Measurements from ENCODE around the gene MTFP1.
"Not testable (repeated sequence)": the region's sequence is repeated elsewhere in the genome, so short reads cannot be mapped to it uniquely, and the experiment has no call there.

MTFP1 gene

GRCh38 chr22:30426388-30427353 lies 1.1 kb downstream of the MTFP1 start:
- peak; percentile 69 for DNase-seq

DNA sequence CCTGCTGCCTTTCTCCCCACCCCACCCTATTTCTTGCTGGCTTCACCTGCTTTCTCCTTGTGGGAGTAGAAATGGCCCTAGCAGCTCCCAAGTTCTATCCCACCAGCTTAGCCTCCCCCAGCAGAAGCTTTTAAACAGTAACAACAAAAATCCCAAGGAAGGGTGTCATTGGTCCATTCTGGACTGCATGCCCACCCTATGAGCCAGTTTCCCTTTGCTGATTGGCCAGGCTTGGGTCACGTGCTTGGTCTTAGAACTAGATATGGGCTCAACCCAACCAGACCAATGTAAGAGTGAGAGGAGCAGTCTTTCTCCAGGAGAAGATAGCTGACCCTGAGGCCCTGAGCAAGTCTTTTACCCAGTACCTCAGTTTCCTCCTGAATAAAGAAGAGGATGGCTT lies 2.3 kb downstream of the MTFP1 start:
- DNase-seq = no peak

DNA sequence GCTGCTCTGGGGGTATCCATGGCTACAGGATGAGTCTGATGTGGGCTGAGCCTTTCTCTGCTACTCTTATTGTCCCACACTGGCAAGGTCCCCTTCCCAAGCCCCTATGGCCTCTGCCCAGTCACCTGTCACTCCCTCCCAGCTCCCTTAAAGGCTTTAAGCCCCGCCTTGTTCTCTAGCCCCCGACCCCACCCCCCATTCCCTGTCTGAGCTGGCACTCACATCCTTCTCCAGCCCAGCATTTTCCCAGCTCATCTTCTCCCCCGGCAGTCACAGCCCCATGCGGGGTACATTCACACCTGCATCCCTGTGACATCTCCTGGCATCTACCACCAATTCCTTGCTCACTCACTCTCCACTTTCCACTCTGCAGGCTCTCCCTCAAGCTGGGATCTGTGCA lies 4.3 kb downstream of the MTFP1 start:
- DNase-seq = no peak

GRCh38 chr22:30430933-30431332 lies 5.4 kb downstream of the MTFP1 start:
- no peak for DNase-seq

- no peak for DNase-seq
These were observed 6.5 kb downstream of the MTFP1 start for GRCh38 chr22:30432096-30432495.

DNA sequence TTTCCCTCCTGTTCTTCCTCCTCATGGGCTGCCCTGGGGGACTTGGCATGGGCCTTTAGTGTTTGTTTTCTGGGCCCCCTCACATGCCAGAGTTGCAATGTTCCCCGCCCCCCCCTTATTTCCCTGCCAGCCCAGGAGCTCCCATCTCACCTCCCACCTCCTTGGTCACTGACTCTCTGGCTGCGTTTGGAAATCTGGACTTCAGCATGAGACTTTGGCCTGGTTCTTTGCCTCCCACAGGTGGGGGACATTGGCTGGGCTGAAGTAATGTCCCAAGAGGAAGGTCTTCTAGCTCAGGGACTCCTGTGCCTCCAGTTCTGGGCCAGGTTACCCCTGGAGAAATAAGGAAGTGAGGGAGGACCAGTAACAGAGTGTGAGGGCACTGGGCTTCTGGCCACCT lies 7.0 kb downstream of the MTFP1 start:
- DNase-seq = no peak

GRCh38 chr22:30433227-30433626 lies 7.7 kb downstream of the MTFP1 start:
- no peak for DNase-seq

- no peak for DNase-seq
These were observed 8.2 kb downstream of the MTFP1 start for GRCh38 chr22:30433773-30434172.

DNA sequence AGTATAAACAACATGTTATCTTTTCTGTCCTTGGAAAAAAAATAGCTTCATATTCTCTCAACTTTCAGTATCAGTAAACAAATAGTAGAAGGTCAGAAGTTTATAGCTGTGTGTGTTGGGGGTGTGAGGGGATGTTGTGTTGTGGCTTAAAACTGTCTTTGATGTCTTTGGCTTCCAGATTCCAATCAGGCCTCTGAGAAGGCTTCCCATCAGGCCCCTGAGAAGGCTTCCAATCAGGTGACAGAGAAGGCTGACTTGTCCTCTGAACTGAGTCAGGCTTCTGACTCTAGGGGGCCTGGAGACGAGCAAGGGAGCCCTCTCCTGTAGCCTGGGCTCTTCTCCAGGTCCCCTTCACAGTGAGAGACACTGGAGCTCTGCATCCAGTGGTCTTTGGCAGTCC lies 9.3 kb downstream of the MTFP1 start:
- no peak for DNase-seq

- no peak for DNase-seq
These were observed 10.1 kb downstream of the MTFP1 start for GRCh38 chr22:30435674-30436126.

GRCh38 chr22:30436196-30436595 lies 10.6 kb downstream of the MTFP1 start:
- no peak for DNase-seq

DNA sequence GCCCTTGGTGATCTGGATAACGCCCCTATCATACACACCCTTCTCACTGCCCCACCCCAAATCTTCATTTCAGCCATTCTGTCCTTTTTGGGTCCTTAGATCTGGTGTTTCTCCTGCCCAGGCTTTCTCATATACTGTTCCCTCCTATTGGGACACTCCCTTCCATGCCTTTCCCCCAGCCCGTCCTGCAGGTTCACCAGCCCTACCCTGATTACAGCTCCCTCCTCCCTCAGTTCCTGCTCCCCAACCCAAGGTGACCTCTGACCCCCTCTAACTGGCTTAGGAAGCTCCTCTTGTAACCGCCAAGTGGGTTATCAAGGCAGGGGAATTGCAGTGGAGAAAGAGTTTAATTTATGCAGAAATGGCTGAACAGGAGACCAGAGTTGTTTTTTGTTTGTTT lies 13.0 kb downstream of the MTFP1 start:
- DNase-seq = no peak

- no peak for DNase-seq
These were observed 13.7 kb downstream of the MTFP1 start for GRCh38 chr22:30439226-30439625.

DNA sequence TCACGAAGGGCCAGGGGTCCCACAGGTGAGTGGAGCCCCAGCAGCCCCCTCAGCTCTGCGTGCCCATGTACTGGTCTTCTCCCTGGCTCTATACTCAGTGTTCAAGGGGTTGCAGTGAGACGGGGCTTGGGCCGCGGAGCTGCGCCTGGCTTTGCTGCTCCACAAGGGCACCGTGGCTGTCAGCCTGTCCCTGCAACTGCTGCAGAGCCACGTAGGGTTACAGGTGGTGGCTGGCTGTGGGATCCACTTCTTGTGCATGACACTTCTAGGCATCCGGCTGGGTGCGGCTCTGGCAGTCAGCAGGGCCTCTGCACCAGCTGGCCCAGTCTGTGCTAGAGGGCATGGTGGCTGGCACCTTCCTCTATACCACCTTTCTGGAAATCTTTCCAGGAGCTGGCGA lies 14.3 kb downstream of the MTFP1 start:
- no peak for DNase-seq

GRCh38 chr22:30441088-30441487 lies 15.5 kb downstream of the MTFP1 start:
- DNase-seq = no peak

DNA sequence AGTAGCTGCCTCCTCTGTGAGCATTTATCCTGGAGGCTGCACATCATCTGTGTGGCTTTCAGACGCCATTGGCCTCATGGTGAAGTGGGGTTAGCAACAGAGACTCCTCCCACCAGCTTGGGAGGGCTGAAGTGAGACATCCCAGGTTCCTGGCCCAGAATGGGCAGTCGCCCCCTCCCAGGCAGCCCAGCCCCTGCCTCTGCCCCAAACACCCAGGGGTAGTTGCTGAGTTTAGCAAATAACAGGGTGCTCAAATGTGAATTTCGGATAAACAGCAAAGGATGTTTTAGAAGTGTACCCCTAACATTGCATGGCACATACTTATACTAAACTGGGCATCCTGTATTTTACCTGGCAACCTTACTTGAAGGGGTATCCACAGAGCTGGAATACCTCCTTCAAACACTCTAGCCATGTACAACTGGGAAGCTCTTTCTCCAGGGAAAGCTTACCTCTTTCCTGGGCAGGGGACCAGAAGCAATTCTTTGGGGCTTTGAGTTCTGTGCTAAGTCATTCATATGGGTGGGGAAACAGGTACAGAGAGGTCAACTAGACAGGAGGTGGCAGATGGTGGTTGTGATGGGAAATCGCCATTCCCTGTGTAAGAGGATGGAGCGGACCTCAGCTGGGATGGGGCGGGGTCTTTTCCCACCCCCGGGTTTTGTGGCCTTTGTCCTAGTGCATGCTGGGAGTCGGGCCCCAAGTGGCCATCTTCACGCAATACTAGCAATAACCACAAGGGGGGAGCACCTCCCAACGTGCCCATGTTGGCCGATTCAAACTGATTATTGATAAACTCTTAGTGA lies 19.3 kb downstream of the MTFP1 start:
- DNase-seq = peak; percentile 65

DNA sequence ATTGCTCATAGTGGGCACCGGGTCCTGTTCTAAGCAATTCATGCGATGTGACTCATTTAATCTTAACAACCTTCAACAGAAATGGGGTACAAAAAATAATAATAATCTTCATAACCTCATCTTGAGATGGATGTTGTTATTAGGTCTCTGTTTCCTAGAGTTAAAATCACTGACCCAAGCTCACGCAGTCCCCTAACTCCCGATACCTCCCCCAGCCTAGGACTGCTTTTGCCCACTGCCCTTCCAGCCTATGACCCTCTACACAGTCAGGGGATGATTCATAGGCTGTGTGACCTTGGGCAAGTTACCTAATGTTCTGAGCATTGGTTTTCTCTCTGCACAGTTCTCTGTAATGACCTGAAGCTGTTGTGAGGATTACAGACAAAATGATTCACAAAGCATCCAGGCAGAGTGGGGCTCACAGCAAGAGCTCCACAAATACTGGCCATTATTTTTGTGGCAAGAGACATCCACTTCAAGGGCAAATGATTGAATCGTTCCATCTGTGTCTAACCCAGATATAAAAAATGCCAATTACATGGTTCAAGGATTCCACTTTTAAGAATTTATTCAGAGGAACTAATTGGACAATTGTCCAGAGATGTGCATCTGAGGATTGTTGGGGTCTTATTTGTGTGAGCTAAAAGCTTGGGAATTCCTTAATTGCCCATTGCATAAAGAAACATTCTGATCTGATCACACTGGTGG lies 20.0 kb downstream of the MTFP1 start:
- no peak for DNase-seq

GRCh38 chr22:30447656-30448055 lies 22.1 kb downstream of the MTFP1 start:
- DNase-seq = no peak

DNA sequence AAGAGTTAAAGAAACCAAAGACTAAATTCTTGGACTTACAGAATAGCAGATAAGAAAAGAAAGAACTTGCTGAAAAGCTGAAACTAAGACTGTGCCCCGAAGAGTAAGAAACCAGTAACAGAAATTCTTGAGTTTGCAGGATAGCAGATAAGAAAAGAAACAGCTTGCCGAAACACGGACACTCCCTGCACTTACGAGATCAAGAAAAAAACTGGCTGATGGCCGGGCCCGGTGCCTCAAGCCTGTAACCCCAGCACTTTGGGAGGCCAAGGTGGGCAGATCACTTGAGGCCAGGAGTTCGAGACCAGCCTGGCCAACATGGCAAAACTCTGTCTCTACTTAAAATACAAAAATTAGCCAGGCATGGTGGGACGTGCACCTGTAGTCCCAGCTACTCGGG lies 25.9 kb downstream of the MTFP1 start:
- not testable (repeated sequence) for DNase-seq

DNA sequence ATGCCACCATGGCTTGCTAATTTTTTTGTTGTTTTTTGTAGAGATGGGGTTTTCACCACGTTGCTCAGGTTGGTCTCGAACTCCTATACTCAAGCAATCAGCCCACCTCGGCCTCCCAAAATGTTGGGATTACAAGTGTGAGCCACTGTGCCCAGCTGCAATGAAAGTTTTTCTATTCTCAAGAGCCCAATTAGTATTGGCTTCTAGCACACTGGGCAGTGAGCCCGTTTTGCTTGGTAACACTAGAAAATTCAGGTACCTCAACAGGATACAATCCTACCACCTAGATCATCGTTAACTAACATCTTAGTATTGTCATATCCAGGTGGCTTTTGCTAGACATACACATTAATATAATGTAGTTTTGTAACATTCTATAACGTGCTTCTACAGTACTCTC lies 27.3 kb downstream of the MTFP1 start:
- no peak for DNase-seq

DNA sequence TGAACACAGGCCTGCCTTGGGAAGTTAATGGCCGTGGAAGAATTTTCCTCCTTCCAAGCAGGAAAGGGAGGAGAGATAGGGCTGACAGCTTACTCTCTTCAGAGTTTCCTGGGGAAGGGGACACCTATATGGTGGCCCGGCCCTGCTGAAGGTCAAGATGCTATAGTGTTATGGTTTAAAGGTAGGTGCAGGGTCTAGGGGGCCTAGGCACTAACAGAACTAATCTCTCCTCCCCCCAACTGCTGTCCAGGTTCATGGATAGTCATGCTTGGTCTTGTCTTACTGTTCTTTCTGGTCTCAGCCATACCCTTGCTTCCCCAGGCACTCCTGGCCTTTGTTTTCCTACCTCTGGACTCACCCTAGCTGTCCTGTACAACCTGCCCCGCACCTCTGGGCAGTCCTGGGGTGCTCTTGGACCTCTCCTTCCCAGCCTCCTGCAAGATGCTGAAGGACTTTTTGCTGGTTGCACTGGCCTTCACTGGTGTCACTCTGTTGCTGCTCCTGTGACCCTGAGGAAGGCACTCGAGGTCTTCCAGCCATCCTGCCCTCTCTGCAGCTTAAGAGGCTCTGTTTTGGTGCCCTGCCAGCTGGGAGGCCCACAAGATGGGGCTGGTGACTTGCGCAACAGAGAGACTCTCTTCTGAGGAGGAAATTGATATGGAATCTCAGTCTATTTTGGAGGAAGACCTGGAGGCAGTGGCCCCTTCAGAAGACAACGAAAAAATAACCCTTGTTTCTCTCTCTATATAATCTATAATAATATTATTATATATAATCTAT lies 28.4 kb downstream of the MTFP1 start:
- DNase-seq = peak; percentile 44

GRCh38 chr22:30455075-30455840 lies 29.7 kb downstream of the MTFP1 start:
- no peak for DNase-seq

All from NCI-H1092 (cell line).